Caco-2 (cell line): Measurements from ENCODE around the gene PPM1F. TPM values are rescaled to one million over a fixed set of nuclear protein-coding genes. Genes with fewer than 3 reads are reported as not detected.
A peak's percentile ranks its signal among the peaks of the same experiment; 100 is the strongest.

Source experiments
- BruUV-seq: library from RNA; stranded (reverse); fragments of 400-500 nt; replicated peaks from 2 replicates; lab custom pipeline; 2021; lab: Mats Ljungman, UMichigan
- CTCF ChIA-PET: fragments of 300-600 bp; sonication (Branson Sonifier 250); formaldehyde crosslinking; loops from one replicate; lab custom pipeline; 2022; ENCODE audit warnings: antibody characterized with exemption; lab: Charles Lee
- POLR2A ChIA-PET: fragments of 300-600 bp; sonication (Branson Sonifier 250); formaldehyde crosslinking; loops from one replicate; lab custom pipeline; 2022; ENCODE audit warnings: antibody characterized with exemption; lab: Charles Lee
- DNase-seq, 2 experiments: peaks; one replicate each; pipeline versions ENCODE4 v3.0.0 to v3.0.0-alpha.2; 2020 to 2022
- H3K27me3 ChIP-seq: replicated peaks from 2 replicates; pipeline ENCODE4 v1.6.0; 2011; ENCODE audit warnings: low read length; ENCODE audit not compliant: control insufficient read depth, insufficient read depth
- H3K36me3 ChIP-seq: 2 replicates; pipeline ENCODE4 v1.5.1; 2011; ENCODE audit warnings: low read length; ENCODE audit not compliant: control insufficient read depth, insufficient read depth
- H3K4me1 ChIP-seq: fragments of 250-450 bp; sonication (Bioruptor Pico); 2 replicates; pipeline ENCODE4 v1.5.1; 2020; ENCODE audit warnings: mild to moderate bottlenecking
- H3K4me3 ChIP-seq: 2 replicates; pipeline ENCODE4 v1.5.1; 2011; ENCODE audit warnings: low read depth, mild to moderate bottlenecking, control low read depth, low read length
- H3K9me3 ChIP-seq: fragments of 250-450 bp; sonication (Bioruptor Pico); 2 replicates; pipeline ENCODE4 v1.5.1; 2020; ENCODE audit warnings: mild to moderate bottlenecking, moderate library complexity
- H3K27ac Mint-ChIP-seq: one replicate; pipeline ENCODE4 v1.8.0; 2022; ENCODE audit warnings: mixed read lengths; ENCODE audit not compliant: unreplicated experiment
- H3K27me3 Mint-ChIP-seq: one replicate; pipeline ENCODE4 v1.8.0; 2022; ENCODE audit warnings: mixed read lengths; ENCODE audit not compliant: insufficient read depth, unreplicated experiment
- H3K36me3 Mint-ChIP-seq: one replicate; pipeline ENCODE4 v1.8.0; 2022; ENCODE audit warnings: mild to moderate bottlenecking, mixed read lengths; ENCODE audit not compliant: insufficient read depth, unreplicated experiment
- H3K4me1 Mint-ChIP-seq: one replicate; pipeline ENCODE4 v1.8.0; 2022; ENCODE audit warnings: low read depth, mixed read lengths; ENCODE audit not compliant: unreplicated experiment
- H3K4me3 Mint-ChIP-seq: one replicate; pipeline ENCODE4 v1.8.0; 2022; ENCODE audit warnings: mild to moderate bottlenecking, moderate library complexity, mixed read lengths; ENCODE audit not compliant: unreplicated experiment
- H3K9me3 Mint-ChIP-seq: one replicate; pipeline ENCODE4 v1.8.0; 2022; ENCODE audit warnings: mixed read lengths; ENCODE audit not compliant: unreplicated experiment
- intact Hi-C: fragments of 100-400 bp; cut with micrococcal nuclease; formaldehyde crosslinking; loops from one replicate; pipeline ENCODE4 v1.10.0; 2022; ENCODE audit not compliant: unreplicated experiment
- total RNA-seq: library from RNA; stranded (reverse); gene quantifications from 2 replicates; pipeline ENCODE4 v1.2.3, GENCODE V29; 2022
- TF ChIP-seq, protein P1 (sequence below), 2 experiments: fragments of 200-600 bp in 1 of 2; IDR thresholded peaks; 1 replicate in 1 of 2; 2 replicates in 1 of 2; pipeline versions ENCODE4 v1.5.1 to v1.8.0; 2011 to 2022; ENCODE audit warnings: antibody characterized with exemption in 1 of 2, control low read depth in 1 of 2, inconsistent platforms in 1 of 2, low read depth in 1 of 2, low read length in 1 of 2, mild to moderate bottlenecking in 1 of 2, moderate library complexity in 1 of 2; ENCODE audit not compliant: insufficient read depth in 1 of 2, severe bottlenecking in 1 of 2, unreplicated experiment in 1 of 2

The PPM1F gene
- total RNA-seq, 1 experiment from 2014 or later, result 25.8 TPM

GRCh38 chr22:21938906-21939305, 13.7 kb downstream of the PPM1F start:
- Histone ChIP-seq H3K9me3 (no peaks in the 10 kb centered on the region), H3K36me3 (no peaks in the 10 kb centered on the region), H3K27me3 (no peaks in the 10 kb centered on the region), H3K4me3 (no peak overlapping the region), H3K4me1 (0 out of 2 replicates have a peak, but pooled peaks cover 3% of the 10 kb centered on the region)
- no TSS peak for BruUV-seq
- Mint-ChIP-seq H3K9me3 (no peaks in the 10 kb centered on the region), H3K27me3 (no peaks in the 10 kb centered on the region), H3K4me1 (peaks cover 9% of the 10 kb centered on the region), H3K27ac (peak overlapping the region; percentile 88), H3K4me3 (peak overlapping the region; percentile 97), H3K36me3 (peaks cover 18% of the 10 kb centered on the region)
- TF ChIP-seq, protein P1, sequence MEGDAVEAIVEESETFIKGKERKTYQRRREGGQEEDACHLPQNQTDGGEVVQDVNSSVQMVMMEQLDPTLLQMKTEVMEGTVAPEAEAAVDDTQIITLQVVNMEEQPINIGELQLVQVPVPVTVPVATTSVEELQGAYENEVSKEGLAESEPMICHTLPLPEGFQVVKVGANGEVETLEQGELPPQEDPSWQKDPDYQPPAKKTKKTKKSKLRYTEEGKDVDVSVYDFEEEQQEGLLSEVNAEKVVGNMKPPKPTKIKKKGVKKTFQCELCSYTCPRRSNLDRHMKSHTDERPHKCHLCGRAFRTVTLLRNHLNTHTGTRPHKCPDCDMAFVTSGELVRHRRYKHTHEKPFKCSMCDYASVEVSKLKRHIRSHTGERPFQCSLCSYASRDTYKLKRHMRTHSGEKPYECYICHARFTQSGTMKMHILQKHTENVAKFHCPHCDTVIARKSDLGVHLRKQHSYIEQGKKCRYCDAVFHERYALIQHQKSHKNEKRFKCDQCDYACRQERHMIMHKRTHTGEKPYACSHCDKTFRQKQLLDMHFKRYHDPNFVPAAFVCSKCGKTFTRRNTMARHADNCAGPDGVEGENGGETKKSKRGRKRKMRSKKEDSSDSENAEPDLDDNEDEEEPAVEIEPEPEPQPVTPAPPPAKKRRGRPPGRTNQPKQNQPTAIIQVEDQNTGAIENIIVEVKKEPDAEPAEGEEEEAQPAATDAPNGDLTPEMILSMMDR (IDR thresholded peaks at IDR 0.05; ENCODE audit: insufficient read depth in 1 of 2, low read depth in 1 of 2, low read length in 1 of 2, severe bottlenecking in 1 of 2, unreplicated experiment in 1 of 2), result no peak
- no peak for DNase-seq
- ChIA-PET CTCF (interaction anchor here (0.7 to 2.8 kb wide), 10 partner anchors 9 to 497 kb away, joined by 3 to 19 read pairs (median 6); partner anchors contain the start of gene PPM1F), POLR2A (interaction anchor here (0.9 kb wide), 1 partner anchor 203 kb away, joined by 4 read pairs; the partner anchor contains the start of gene YPEL1)
- intact Hi-C loops, result loop anchor here (1.0 to 2.0 kb wide), 4 partner anchors 14 to 226 kb away; partner anchors contain the start of genes PPM1F and YPEL1

DNA sequence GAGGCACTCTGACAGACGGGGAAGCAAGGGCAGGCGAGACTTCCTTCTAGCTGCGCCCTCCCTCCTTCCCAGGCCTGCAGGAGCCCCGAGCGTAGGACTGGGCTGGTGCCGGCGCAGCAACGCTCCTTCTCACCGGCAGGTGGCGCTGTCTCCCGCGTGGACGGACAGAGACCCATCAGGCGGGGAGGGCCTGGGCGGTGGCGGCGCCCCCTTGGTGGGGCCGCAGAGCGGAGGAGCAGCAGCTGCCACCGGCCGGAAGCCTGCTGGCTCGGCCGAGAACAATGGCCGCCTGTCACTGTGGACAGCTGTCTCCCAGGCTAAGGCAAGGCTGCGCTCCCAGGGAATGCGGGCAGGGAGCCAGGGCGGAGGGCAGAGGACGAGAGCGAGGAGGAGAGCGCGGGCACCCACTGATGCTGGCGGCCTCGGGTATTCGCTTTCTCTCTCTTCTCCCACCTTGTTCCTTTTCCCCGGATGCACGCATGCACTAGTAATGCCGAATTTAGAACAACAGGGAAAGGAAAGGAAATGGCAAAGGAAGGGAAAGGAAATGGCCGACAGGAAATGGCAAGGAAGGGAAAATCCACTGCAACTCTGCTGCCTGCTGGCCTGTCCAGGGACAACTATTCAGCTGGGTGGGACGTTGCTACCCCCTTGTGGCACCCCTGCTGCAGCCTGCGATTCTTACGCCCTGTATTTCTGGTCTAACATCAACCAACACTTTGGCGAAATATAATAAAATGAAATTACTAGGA, 14.4 kb downstream of the PPM1F start:
- intact Hi-C loops, result loop anchor here (1.0 to 2.0 kb wide), 4 partner anchors 15 to 225 kb away; partner anchors contain the start of genes PPM1F and YPEL1

DNA sequence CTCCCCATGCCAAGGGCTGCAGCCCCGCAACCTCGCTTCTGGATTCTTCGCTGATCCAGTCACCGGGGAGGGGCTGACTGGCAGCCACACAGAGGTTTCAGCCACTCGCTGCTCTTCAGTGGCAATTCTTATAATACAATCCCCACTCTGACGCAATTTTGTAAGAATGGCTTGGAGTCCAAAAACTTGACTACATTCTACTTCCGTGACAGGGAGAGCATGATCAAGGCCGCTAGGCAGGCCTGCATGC, 14.9 kb downstream of the PPM1F start:
- Mint-ChIP-seq H3K4me3 (peak overlapping the region; percentile 97), H3K27ac (peak overlapping the region; percentile 88), H3K4me1 (peaks cover 9% of the 10 kb centered on the region), H3K9me3 (no peaks in the 10 kb centered on the region), H3K27me3 (no peaks in the 10 kb centered on the region), H3K36me3 (peaks cover 24% of the 10 kb centered on the region)
- H3K4me3 ChIP-seq, result peak overlapping the region; percentile 90
- DNase-seq, result no peak
- H3K4me1 ChIP-seq, result 0 out of 2 replicates have a peak, but pooled peaks cover 3% of the 10 kb centered on the region
- intact Hi-C loops, result loop anchor here (1.0 to 2.0 kb wide), 4 partner anchors 15 to 224 kb away; partner anchors contain the start of genes PPM1F and YPEL1
- H3K27me3 ChIP-seq, result no peaks in the 10 kb centered on the region
- CTCF ChIA-PET, result interaction anchor here (0.8 to 2.8 kb wide), 8 partner anchors 11 to 225 kb away, joined by 3 to 19 read pairs (median 6); partner anchors contain the start of gene PPM1F
- TF ChIP-seq, protein P1 (IDR thresholded peaks at IDR 0.05; ENCODE audit: insufficient read depth in 1 of 2, low read depth in 1 of 2, low read length in 1 of 2, severe bottlenecking in 1 of 2, unreplicated experiment in 1 of 2), result no peak
- H3K9me3 ChIP-seq, result no peaks in the 10 kb centered on the region
- POLR2A ChIA-PET, result no interaction called here
- H3K36me3 ChIP-seq, result no peaks in the 10 kb centered on the region
- no TSS peak for BruUV-seq

More for the DNA sequence above, 14.4 kb downstream of the PPM1F start:
- Histone ChIP-seq H3K4me3 (peak overlapping the region; percentile 90), H3K27me3 (no peaks in the 10 kb centered on the region), H3K9me3 (no peaks in the 10 kb centered on the region), H3K36me3 (no peaks in the 10 kb centered on the region), H3K4me1 (0 out of 2 replicates have a peak, but pooled peaks cover 3% of the 10 kb centered on the region)
- Mint-ChIP-seq H3K36me3 (peaks cover 20% of the 10 kb centered on the region), H3K27me3 (no peaks in the 10 kb centered on the region), H3K4me1 (peaks cover 9% of the 10 kb centered on the region), H3K4me3 (peak overlapping the region; percentile 97), H3K9me3 (no peaks in the 10 kb centered on the region), H3K27ac (peak overlapping the region; percentile 88)
- POLR2A ChIA-PET, result interaction anchor here (0.9 kb wide), 1 partner anchor 202 kb away, joined by 4 read pairs; the partner anchor contains the start of gene YPEL1
- TF ChIP-seq, protein P1 (IDR thresholded peaks at IDR 0.05; ENCODE audit: insufficient read depth in 1 of 2, low read depth in 1 of 2, low read length in 1 of 2, severe bottlenecking in 1 of 2, unreplicated experiment in 1 of 2), result peak; percentile 88 to 98
- no TSS peak for BruUV-seq
- CTCF ChIA-PET, result interaction anchor here (0.6 to 2.8 kb wide), 13 partner anchors 10 to 727 kb away, joined by 3 to 19 read pairs (median 4); partner anchors contain the start of gene PPM1F
- DNase-seq, result peak; percentile 86 to 93
